ENCODE measurements around the gene KICS2.

Gene KICS2

GRCh38 chr12:64187794-64188193 lies 34.3 kb downstream of the KICS2 start:
- no peak for TF ChIP-seq CTCF (IDR thresholded peaks at IDR 0.05; ENCODE audit: borderline replicate concordance, insufficient read depth, low read depth, low read length)
- H3K4me3 ChIP-seq (ENCODE audit: low read depth, low read length): no peak overlapping the region

GRCh38 chr12:64187370-64187769 lies 34.7 kb downstream of the KICS2 start:
- TF ChIP-seq CTCF (IDR thresholded peaks at IDR 0.05; ENCODE audit: borderline replicate concordance, insufficient read depth, low read depth, low read length): no peak
- no peak overlapping the region for H3K4me3 ChIP-seq (ENCODE audit: low read depth, low read length)

- no peak for TF ChIP-seq CTCF (IDR thresholded peaks at IDR 0.05; ENCODE audit: borderline replicate concordance, insufficient read depth, low read depth, low read length)
- H3K4me3 ChIP-seq (ENCODE audit: low read depth, low read length): no peak overlapping the region
These were observed 35.3 kb downstream of the KICS2 start for GRCh38 chr12:64186789-64187188.

GRCh38 chr12:64184216-64184615 lies 37.9 kb downstream of the KICS2 start:
- no peak overlapping the region for H3K4me3 ChIP-seq (ENCODE audit: low read depth, low read length)
- no peak for TF ChIP-seq CTCF (IDR thresholded peaks at IDR 0.05; ENCODE audit: borderline replicate concordance, insufficient read depth, low read depth, low read length)

- TF ChIP-seq CTCF (IDR thresholded peaks at IDR 0.05; ENCODE audit: borderline replicate concordance, insufficient read depth, low read depth, low read length): no peak
- H3K4me3 ChIP-seq (ENCODE audit: low read depth, low read length): no peak overlapping the region
These were observed 40.4 kb downstream of the KICS2 start for GRCh38 chr12:64181430-64182291.

GRCh38 chr12:64180951-64181350 lies 41.1 kb downstream of the KICS2 start:
- TF ChIP-seq CTCF (IDR thresholded peaks at IDR 0.05; ENCODE audit: borderline replicate concordance, insufficient read depth, low read depth, low read length): no peak
- no peak overlapping the region for H3K4me3 ChIP-seq (ENCODE audit: low read depth, low read length)

- no peak overlapping the region for H3K4me3 ChIP-seq (ENCODE audit: low read depth, low read length)
- TF ChIP-seq CTCF (IDR thresholded peaks at IDR 0.05; ENCODE audit: borderline replicate concordance, insufficient read depth, low read depth, low read length): no peak
These were observed 44.0 kb downstream of the KICS2 start for GRCh38 chr12:64178122-64178521.

Measured in GM12875 (cell line).